Ramos (cell line): ENCODE data around the gene MDN1.
"Not testable (repeated sequence)": the region's sequence is repeated elsewhere in the genome, so short reads cannot be mapped to it uniquely, and the experiment has no call there.

Experiments used
- in situ Hi-C: fragments of 300-500 bp; cut with MboI; formaldehyde crosslinking; loops from one replicate; pipeline ENCODE4 v1.14.3; 2022; ENCODE audit warnings: low sequenced_read_pairs; ENCODE audit not compliant: unreplicated experiment

MDN1 gene

GRCh38 chr6:89667872-89668556 is 151.6 kb downstream of the MDN1 start:
- in situ Hi-C loops = no loop called here

- in situ Hi-C loops = no loop called here
Measured at GRCh38 chr6:89662659-89663223, 156.9 kb downstream of the MDN1 start.

- in situ Hi-C loops = no loop called here
Measured at GRCh38 chr6:89661559-89661958, 158.0 kb downstream of the MDN1 start.

GRCh38 chr6:89660981-89661380 is 158.6 kb downstream of the MDN1 start:
- in situ Hi-C loops = no loop called here

GRCh38 chr6:89657445-89658158 is 162.0 kb downstream of the MDN1 start:
- in situ Hi-C loops = no loop called here

GRCh38 chr6:89655122-89655521 is 164.5 kb downstream of the MDN1 start:
- in situ Hi-C loops = no loop called here

GRCh38 chr6:89650579-89650978 is 169.0 kb downstream of the MDN1 start:
- in situ Hi-C loops = no loop called here

- in situ Hi-C loops = no loop called here
Measured at GRCh38 chr6:89649682-89650081, 169.9 kb downstream of the MDN1 start.

GRCh38 chr6:89644864-89645263 is 174.7 kb downstream of the MDN1 start:
- in situ Hi-C loops = no loop called here

GRCh38 chr6:89643406-89643805 is 176.2 kb downstream of the MDN1 start:
- in situ Hi-C loops = no loop called here

GRCh38 chr6:89642956-89643355 is 176.6 kb downstream of the MDN1 start:
- in situ Hi-C loops = no loop called here

- in situ Hi-C loops = not testable (repeated sequence)
Measured at GRCh38 chr6:89641581-89641980, 178.0 kb downstream of the MDN1 start.

GRCh38 chr6:89640804-89641203 is 178.8 kb downstream of the MDN1 start:
- in situ Hi-C loops = no loop called here

- in situ Hi-C loops = no loop called here
Measured at GRCh38 chr6:89638320-89639195, 181.0 kb downstream of the MDN1 start, which contains the start of gene LYRM2. LYRM2 (minus strand) TSS chr6:89638747; CDS start chr6:89638716, 31 bp downstream.

GRCh38 chr6:89637960-89638319 is 181.7 kb downstream of the MDN1 start:
- in situ Hi-C loops = no loop called here

GRCh38 chr6:89636412-89636811 is 183.2 kb downstream of the MDN1 start:
- in situ Hi-C loops = not testable (repeated sequence)

- in situ Hi-C loops = no loop called here
Measured at GRCh38 chr6:89630488-89630887, 189.1 kb downstream of the MDN1 start.

- in situ Hi-C loops = loop anchor here (25.0 kb wide), 1 partner anchor 186 kb away; the partner anchor contains the start of gene ANKRD6
Measured at GRCh38 chr6:89623749-89624148, 195.8 kb downstream of the MDN1 start.

GRCh38 chr6:89619567-89619966 is 200.0 kb downstream of the MDN1 start:
- in situ Hi-C loops = loop anchor here (10.0 to 25.0 kb wide), 2 partner anchors 182 to 645 kb away; partner anchors contain the start of gene ANKRD6

- in situ Hi-C loops = loop anchor here (10.0 to 25.0 kb wide), 2 partner anchors 181 to 643 kb away; partner anchors contain the start of gene ANKRD6
Measured at GRCh38 chr6:89618026-89618425, 201.6 kb downstream of the MDN1 start.
